Endodermal cell (in vitro differentiated cells): ENCODE measurements around the gene MPP2. TPM values are rescaled to one million over a fixed set of nuclear protein-coding genes. Genes with fewer than 3 reads are reported as not detected.
"Not testable (repeated sequence)": the region's sequence is repeated elsewhere in the genome, so short reads cannot be mapped to it uniquely, and the experiment has no call there.

Experiments
- DNase-seq: peaks from one replicate; pipeline ENCODE4 v3.0.0-alpha.2; 2017
- H3K27ac ChIP-seq: 2 replicates; pipeline ENCODE4 v1.5.1; 2013; ENCODE audit warnings: mild to moderate bottlenecking, low read depth, low read length, moderate library complexity
- H3K27me3 ChIP-seq: 2 replicates; pipeline ENCODE4 v1.6.1; 2013; ENCODE audit warnings: mild to moderate bottlenecking, low read length, moderate library complexity; ENCODE audit not compliant: insufficient read depth, control insufficient read depth, poor library complexity, severe bottlenecking
- H3K36me3 ChIP-seq: 2 replicates; pipeline ENCODE4 v1.7.0; 2013; ENCODE audit warnings: mild to moderate bottlenecking, low read length, moderate library complexity; ENCODE audit not compliant: control insufficient read depth, insufficient read depth
- H3K4me1 ChIP-seq: one replicate; pipeline ENCODE4 v1.7.0; 2013; ENCODE audit warnings: low read length; ENCODE audit not compliant: control insufficient read depth, insufficient read depth
- H3K4me3 ChIP-seq: 2 replicates; pipeline ENCODE4 v1.5.1; 2013; ENCODE audit warnings: mild to moderate bottlenecking, low read length, moderate library complexity
- H3K9ac ChIP-seq: 2 replicates; pipeline ENCODE4 v1.6.1; 2013; ENCODE audit warnings: mild to moderate bottlenecking, low read length, moderate library complexity; ENCODE audit not compliant: poor library complexity, severe bottlenecking; ENCODE audit errors: extremely low read depth
- H3K9me3 ChIP-seq: 2 replicates; pipeline ENCODE4 v1.6.1; 2013; ENCODE audit warnings: mild to moderate bottlenecking, low read length, moderate library complexity; ENCODE audit not compliant: control insufficient read depth
- H3K27ac Mint-ChIP-seq: 2 replicates; pipeline ENCODE4 v1.8.0; 2020; ENCODE audit warnings: mixed read lengths
- H3K27me3 Mint-ChIP-seq: 2 replicates; pipeline ENCODE4 v1.8.0; 2021; ENCODE audit warnings: mild to moderate bottlenecking, mixed read lengths; ENCODE audit not compliant: insufficient read depth
- H3K36me3 Mint-ChIP-seq: 2 replicates; pipeline ENCODE4 v1.8.0; 2020; ENCODE audit warnings: low read depth, mixed read lengths
- H3K4me1 Mint-ChIP-seq: 2 replicates; pipeline ENCODE4 v1.8.0; 2020; ENCODE audit warnings: mixed read lengths
- H3K4me3 Mint-ChIP-seq: 2 replicates; pipeline ENCODE4 v1.8.0; 2020; ENCODE audit warnings: mild to moderate bottlenecking, moderate library complexity, mixed read lengths
- H3K9me3 Mint-ChIP-seq: 2 replicates; pipeline ENCODE4 v1.8.0; 2020; ENCODE audit warnings: mild to moderate bottlenecking, mixed read lengths
- CTCF ChIP-seq: fragments of 200-600 bp; sonication (generic); conservative IDR thresholded peaks from 2 replicates; pipeline ENCODE4 v1.5.0; 2021; ENCODE audit warnings: antibody characterized with exemption, mild to moderate bottlenecking
- WGBS, 2 experiments: methylation state at CpG; one replicate each; pipeline versions ENCODE4 v1.1.5 to v1.1.7; 2013; ENCODE audit warnings: missing lambda C conversion rate in 2 of 2, mixed read lengths in 1 of 2; ENCODE audit not compliant: insufficient coverage in 1 of 2, insufficient read length in 1 of 2; 5-methylcytosine and 5-hydroxymethylcytosine counted together
- total RNA-seq, 2 donors: library from RNA; stranded (reverse); fragmentation: NEBNext Ultra II Directional in 1 of 2; extraction: Animal tissue kit (Norgen Biotek cat#: 25700) in 1 of 2; gene quantifications; 2 replicates in 1 of 2; 3 replicates in 1 of 2; pipeline ENCODE4 v1.2.1, GENCODE V29; 2021

Gene MPP2
- total RNA-seq, 2 donors from 2014 or later: 16.2 to 18.3 TPM

DNA sequence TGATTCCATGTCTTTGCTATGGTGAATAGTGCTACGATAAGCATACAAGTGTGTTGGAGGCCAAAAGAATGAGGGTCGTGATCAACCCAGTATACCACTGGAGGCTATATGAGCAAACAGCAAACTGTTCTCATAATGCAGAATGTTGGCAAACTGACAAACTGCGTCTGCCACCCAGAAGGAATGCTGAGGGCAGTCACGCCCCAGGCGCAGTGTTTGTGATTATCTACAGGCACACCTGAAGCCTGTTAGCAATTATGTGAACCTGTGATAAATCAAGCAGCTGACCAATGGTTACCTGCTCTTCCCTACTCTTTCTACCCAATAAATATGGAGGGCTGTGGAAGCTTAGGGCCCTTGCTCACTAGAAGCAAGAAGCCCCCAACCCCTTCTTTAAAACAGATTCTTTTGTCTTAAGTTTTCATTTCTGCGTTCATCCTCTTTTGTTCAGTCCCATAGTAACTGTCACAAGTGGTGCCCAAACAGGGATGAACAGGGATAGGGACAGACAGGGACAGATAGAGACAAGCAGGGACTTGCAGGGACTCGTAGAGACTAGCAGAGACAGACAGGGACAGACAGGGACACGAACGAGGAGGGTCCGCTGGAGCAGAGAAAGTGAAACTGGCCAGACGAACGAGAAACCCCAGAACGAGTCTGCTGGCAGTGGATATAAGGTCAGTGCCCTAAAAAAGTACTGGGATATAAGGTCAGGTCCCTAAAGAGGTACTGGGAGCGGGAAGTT lies 35.2 kb downstream of the MPP2 start:
- no peak overlapping the region for H3K4me3 ChIP-seq
- H3K27me3 Mint-ChIP-seq: peaks cover 17% of the 10 kb centered on the region
- DNase-seq: peak; percentile 42
- no peak overlapping the region for H3K27ac ChIP-seq
- H3K9me3 Mint-ChIP-seq: no peaks in the 10 kb centered on the region
- H3K9ac ChIP-seq: no peak overlapping the region
- 91 to 94% methylated on average over 14 of the region's 14 CpGs for WGBS, 2 experiments
- H3K9me3 ChIP-seq: no peaks in the 10 kb centered on the region
- TF ChIP-seq CTCF: no peak
- H3K36me3 Mint-ChIP-seq: no peaks in the 10 kb centered on the region
- H3K4me1 ChIP-seq: no peaks in the 10 kb centered on the region
- no peaks in the 10 kb centered on the region for H3K36me3 ChIP-seq
- H3K4me1 Mint-ChIP-seq: no peaks in the 10 kb centered on the region
- H3K27me3 ChIP-seq: peaks cover 6% of the 10 kb centered on the region
- no peak overlapping the region for H3K27ac Mint-ChIP-seq
- no peak overlapping the region for H3K4me3 Mint-ChIP-seq

DNA sequence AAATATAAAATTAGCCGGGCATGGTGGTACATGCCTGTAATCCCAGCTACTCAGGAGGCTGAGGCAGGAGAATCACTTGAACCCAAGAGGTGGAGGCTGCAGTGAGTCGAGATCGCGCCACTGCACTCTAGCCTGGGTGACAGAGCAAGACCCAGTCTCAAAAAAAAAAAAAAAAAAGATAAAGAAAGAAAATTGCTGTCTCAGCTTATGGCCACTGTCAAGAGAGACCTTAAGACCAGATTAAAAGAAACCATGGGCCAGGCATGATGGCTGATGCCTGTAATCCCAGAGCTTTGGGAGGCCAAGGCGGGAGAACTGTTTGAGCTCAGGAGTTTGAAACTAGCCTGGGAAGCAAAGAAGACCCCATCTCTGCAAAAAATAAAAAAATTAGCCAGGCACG lies 38.3 kb downstream of the MPP2 start:
- 71 to 100% methylated on average over 2 to 6 of the region's 6 CpGs for WGBS, 2 experiments
- H3K4me1 ChIP-seq, H3K9me3 Mint-ChIP-seq, H3K27ac Mint-ChIP-seq, H3K36me3 Mint-ChIP-seq, H3K9me3 ChIP-seq, H3K27ac ChIP-seq, H3K9ac ChIP-seq, H3K27me3 ChIP-seq, H3K4me1 Mint-ChIP-seq, H3K4me3 Mint-ChIP-seq, H3K36me3 ChIP-seq, H3K4me3 ChIP-seq: not testable (repeated sequence)
- H3K27me3 Mint-ChIP-seq: peaks cover 19% of the 10 kb centered on the region
- peak; percentile 13 for DNase-seq

DNA sequence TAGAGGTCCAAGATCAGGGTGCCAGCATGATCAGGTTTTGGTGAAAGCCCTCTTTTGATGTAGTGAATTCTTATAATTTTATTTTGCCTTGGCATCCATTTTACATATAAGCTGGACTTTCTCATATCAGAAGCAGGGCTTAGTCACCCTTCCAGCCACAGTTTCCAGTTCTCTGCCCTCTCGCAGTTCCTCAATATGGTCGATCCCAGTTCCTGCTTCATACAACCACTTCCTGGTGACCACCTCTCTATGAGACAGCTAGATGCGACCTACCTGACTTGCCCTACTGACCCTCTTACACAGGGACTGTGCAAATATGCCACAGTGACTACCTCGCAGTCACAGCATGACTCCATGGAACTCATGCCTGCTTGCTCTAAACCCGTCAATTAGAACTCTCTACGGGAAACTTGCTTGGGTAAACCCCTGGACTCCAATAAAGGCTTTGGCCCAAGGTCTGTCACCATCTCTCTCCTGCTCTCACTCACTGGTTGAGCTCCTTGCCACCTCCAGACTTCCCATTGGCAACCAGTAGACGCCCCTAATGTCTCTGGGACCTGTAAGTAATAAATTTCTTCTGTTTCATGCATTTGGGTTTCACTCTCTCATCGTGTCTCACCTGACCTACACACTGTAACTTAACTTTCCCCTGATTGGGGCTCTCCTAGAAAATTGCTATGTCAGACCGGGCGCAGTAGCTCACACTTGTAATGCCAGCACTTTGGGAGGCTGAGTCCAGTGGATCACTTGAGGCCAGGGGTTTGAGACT lies 38.9 kb downstream of the MPP2 start:
- TF ChIP-seq CTCF: no peak
- Mint-ChIP-seq H3K4me1 (no peaks in the 10 kb centered on the region), H3K27me3 (peaks cover 19% of the 10 kb centered on the region), H3K9me3 (no peaks in the 10 kb centered on the region), H3K27ac (no peak overlapping the region), H3K36me3 (no peaks in the 10 kb centered on the region), H3K4me3 (no peak overlapping the region)
- no peak overlapping the region for H3K4me3 ChIP-seq
- DNase-seq: peak; percentile 35
- H3K4me1 ChIP-seq: no peaks in the 10 kb centered on the region
- no peaks in the 10 kb centered on the region for H3K36me3 ChIP-seq
- peaks cover 6% of the 10 kb centered on the region for H3K27me3 ChIP-seq
- H3K27ac ChIP-seq: no peak overlapping the region
- no peaks in the 10 kb centered on the region for H3K9me3 ChIP-seq
- WGBS, 2 experiments: 91 to 93% methylated on average over 7 to 10 of the region's 10 CpGs
- H3K9ac ChIP-seq: no peak overlapping the region
